Renal cortex interstitium (tissue), 11 donors: Measurements from ENCODE around the gene KRT1. TPM values are rescaled to one million over a fixed set of nuclear protein-coding genes. Genes with fewer than 3 reads are reported as not detected.

Experiments
- DNase-seq, 11 donors: peaks; one replicate each; pipeline ENCODE4 v3.0.0-alpha.2; 2013; ENCODE audit warnings: low read depth in 9 of 11, low spot score in 4 of 11; ENCODE audit errors: extremely low read depth in 1 of 11
- polyA plus RNA-seq, 3 donors: library from polyadenylated mRNA; unstranded; fragments of 120-200 nt; gene quantifications; one replicate each; pipeline ENCODE4 v1.2.1, GENCODE V29; 2013; ENCODE audit not compliant: insufficient read length in 3 of 3

Gene KRT1
- polyA plus RNA-seq, 3 donors = 0.06 to 0.26 (median 0.11) TPM

DNA sequence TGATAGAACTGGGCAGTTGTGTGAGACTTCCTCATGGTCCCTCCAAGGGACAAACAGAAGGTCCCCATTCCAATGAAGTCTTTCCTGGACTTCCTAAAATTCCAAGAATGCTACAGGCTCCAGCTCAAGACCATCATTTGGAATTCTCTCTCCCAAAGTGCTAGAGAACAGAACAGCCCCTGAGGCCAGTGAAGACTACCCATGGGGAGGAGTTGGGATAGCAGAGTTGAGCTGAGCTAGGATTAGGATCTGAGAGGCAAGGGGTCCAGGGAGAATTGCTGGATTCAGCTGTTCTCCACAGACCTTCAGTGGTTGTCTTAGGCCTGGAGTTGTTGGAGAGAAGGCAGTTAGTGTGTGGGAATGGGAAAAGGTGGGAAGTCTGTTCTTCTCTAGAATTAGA lies 10.8 kb downstream of the KRT1 start:
- DNase-seq = no peak

DNA sequence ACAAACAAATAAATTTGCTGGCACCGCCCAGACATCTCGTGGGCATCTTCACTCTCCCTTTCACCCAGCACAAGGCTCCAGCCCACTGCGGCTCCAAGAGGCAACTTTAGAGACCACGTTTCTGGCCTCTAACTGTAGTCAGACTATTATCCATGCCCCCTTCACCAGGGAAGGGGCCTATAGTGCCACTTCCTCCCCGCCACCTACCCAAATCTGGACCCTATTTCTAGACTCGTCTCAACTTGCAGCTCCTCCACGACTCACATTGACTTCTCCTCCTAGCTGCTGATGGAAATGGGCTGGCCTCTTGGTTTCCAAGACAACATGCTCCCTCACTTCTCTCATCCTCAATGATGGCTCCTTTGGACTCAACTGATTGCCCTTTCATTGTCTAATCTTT lies 12.3 kb downstream of the KRT1 start:
- DNase-seq = no peak

DNA sequence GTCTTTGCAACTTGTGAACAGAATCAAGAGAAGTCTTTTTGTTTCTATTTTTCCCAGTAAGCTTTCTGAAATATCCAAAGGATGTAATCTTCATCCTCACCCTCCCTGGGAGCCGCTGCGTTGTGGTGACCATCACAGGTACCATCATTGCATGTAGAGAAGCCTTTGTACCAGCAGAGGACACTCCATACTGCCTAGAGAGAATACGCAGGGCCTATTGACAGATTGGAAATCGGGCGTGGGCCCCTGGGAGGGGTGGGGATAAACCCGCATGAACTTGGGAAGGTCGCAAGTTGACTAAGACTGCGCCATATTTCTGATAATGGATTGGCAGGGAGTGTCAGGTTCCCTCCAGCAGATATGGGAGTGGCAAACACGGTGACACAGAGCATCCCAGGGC lies 12.7 kb downstream of the KRT1 start:
- no peak for DNase-seq

DNA sequence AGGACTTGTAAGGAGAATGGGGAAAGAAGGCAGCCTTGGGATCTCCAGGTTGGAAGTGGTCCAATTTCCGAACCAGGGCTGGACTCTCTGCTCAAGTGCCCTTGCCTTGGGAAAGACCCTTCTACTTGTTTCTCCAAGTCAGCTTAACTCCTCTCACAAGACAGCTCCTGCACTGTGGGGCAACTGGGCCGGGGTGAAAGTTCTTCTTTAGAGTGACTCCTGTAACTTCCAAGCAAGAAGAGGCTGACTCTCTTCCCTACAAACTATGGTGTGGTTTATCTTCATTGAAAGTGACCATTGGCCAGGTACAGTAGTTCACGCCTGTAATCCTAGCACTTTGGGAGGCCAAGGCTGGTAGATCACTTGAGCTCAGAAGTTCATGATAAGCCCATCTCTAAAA lies 13.7 kb downstream of the KRT1 start:
- no peak for DNase-seq

DNA sequence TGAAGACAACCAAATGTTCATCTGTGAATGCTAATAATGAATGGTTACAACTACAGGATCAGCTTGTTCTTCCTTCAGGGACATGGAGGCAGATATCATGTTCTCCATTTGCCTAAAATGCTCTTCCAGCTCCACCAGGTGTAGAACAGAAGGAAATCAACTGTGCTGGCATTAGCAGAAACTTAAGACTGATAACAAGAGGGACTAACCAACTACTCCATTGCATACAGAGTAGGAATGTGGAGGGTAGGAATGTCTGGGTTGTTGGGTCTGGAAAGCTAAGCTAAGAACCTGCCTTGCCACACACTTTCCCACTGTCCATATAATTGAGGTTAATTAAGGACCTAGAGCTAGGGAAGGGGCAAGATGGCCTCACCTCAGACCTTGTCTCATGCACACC lies 16.8 kb downstream of the KRT1 start:
- no peak for DNase-seq

DNA sequence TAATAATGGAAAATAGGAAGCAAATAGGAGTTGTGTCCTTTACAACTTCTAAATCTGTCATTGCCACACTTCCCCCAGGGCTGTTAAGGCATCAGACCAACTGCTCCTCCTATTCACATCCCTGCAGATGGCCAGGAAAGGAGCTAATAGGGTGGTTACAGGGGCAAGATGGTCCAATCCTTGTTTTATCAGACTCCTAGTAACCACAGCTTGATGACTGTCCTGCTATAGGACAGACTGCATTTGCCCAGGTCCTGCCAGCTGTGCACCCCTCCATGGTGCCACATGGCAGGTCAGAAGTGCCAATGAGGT lies 17.3 kb downstream of the KRT1 start:
- DNase-seq = no peak

DNA sequence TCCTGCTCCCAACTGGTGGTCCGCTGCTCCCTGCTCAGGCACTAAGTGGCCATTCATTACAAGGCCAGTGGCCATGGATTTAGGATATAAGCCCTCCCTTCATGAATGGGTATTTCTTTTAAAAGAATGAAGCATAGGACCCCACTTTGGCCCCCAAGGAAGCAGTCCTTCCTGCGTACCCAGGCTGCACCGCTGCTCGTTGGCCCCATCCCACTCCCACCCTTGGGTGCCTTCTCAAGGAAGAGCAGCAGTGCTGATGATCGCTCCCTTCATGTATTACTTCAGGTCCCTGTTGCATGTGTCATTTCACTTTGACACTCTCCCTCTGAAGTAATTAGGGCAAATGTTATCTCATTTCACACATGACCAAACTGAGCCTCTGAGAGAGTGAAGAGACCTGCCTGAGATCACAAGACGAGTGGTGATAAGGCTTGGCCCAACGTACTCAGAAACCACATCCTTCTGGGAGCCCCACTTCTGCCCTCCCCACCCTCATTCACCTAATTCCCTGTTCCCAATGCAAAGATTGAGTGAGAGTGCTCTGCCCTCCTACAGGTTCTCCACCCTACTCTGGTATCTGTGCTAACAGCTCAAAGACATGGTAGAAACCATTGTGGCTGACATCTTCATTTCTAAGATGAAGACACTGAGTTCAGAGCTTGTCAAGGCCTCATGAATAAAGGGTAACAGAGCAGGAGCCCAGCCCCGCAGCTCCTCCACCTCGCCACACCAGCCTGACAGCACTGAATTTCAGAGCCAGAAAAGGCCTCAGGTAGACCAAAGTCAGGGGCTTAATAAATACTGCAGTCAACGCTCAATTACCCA lies 17.9 kb downstream of the KRT1 start:
- no peak for DNase-seq

DNA sequence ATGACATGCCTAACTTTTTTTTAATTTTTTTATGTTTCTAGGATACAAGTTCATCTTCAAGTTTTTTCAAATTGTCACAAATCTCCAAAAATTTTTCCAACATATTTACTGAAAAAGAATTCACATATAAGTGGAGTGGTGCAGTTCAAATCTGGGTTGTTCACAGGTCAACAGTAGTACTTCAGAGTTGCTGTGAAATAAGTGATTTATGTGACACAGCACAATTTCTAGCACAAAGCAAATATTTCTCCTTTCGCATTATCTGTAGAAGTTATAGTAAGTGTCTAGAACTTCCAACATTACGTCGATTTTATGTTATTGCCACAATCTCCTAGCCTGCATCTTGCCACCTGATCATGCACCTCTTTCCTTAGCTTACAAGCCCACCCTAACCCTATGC lies 18.5 kb downstream of the KRT1 start:
- no peak for DNase-seq

DNA sequence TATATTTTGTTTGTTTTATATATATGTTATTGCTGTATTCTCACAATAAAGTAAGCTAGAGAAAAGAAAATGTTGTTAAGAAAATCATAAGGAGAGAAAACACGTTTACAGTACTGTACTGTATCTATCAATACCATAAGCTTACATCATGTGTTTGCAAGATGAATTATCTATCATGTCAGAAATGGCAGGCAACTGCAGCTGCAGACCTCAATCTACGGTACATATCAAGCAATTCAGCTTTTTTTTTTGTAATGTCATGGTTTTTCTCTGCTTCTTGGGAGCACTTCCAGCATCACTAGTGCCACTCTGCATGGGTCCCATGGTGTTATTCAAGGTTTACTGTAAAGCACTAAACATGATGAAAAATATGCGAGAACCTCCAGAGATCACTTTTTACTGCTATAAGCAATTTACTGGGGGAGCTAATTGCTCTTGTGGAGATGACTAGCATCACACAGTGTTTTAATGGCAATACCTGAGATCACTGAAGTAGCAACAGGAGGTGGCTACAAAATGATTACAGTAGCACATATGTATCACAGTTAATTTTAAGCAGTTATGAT lies 19.2 kb downstream of the KRT1 start:
- DNase-seq = no peak

DNA sequence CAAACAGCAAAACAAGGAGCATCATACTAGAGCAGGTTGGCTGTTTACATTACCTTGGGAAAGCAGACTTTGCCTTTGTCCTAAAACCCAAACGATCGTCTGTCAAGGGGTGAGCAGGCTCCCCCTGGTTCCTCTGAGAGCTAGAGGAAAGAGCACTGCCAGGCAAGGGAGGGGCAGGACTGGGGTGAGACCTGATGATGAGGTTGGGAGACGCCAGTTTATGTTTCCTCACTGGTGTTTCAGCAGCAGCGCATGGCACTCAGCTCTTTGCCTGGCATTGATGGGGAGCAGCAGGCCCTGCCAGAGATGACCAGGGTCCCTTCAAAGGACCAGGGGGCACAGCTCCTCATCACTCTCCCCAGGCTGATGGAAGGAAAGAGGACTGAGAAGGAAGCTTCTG lies 20.3 kb downstream of the KRT1 start:
- DNase-seq = no peak

DNA sequence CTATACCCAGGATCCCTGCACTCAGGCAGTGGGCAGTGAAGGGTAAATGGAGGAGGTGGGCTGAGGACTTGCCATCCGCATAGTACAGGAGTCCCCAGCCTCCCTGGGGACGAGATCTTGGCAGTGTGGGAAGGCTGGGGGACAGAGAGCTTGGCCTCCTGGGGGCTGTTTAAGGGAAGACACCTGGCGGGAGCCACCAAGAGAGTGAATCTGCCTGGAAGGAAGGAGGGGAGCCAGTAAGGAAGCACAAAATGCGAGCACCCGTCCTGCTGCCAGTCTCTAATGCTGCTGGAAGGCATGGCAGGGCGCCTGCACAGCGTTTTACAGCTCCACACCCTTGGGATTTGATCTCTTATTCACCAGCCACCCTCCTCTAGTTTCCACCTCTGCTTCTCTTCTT lies 20.8 kb downstream of the KRT1 start:
- no peak for DNase-seq

DNA sequence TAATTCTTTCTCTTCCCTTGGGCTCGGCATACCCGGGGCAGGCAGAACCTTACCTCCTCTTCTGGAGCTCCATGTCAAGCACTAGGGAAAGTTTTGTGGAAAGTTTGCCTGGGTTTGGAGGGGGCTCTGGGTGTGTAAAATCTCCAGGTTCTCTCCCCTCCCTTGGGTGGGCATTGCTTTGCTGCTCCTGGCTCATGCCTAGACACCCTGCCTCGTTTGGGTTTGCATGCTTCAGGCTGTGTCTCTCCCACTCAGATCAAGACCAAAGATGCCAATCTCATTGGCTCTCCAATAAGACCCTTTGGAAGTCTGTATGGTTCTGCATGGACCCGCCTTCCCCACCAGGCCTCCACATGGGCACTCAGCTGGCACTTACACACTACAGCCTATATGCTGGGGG lies 22.0 kb downstream of the KRT1 start:
- DNase-seq = no peak

DNA sequence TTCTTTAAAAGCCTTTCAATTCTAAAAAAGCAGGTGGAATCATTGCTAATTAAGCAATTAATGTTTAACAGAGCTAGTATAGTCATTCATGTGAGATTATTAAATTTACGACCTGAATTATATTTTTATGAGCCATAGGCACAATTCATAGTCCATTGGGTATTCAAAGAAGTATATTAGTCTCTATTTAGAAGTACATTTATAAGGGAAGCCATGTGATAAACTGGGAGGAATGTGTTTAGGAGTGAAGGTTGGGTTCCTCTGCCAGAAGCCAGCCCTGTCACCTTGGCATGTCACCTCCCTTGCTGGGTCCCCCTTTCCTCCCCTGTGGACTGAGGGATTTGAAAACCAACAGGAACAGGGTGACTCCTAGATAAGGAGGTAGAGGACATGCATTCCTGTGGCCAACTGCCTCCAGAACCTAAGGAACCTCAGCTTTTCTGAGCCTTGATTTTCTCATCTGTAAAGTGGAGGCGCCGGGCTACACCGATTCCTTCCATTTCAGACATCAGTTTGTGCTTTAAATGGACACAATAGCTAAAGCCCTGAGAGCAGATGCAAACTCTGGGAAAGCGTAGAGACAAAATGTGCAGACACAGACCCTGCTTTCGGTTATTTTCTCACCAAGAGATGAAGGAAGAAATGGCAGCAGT lies 22.8 kb downstream of the KRT1 start:
- no peak for DNase-seq

DNA sequence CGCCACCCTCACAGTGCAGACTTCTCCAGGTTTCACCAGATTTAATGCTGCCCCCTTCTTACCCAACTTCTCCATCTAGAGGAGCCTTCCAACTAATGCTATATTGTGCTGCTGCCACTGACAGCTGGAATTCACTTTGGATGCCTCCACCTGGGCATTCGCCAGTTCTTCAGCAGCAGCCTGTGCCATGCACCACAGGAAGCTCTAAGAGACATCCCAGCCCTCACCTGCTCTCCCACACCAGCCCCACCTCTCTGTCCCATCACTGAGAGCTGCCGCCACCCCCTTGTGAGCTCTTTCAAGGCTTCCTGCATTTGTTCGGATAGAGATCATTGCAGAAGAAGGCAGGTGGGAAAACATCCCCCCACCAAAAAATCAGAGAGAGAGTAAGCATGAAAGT lies 23.6 kb downstream of the KRT1 start:
- DNase-seq = no peak

DNA sequence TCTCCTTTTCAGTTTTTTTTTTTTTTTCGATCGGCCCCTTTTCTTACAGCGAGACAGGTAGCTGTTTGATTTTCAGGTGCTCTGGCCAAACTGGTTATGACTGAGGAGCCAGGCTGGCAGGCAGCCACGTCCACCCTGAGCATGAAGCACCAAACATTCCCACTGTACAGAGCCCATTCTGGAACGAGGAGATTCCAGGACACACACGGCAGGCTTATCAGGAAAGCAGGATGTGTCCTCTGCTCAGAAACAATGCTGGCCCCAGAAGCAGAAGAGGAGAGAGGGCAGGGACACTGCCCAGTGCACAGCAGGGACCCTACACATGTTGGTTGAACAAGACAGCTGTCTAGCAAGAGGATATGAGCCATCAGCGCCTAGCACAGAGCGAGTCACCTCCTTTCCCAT lies 24.5 kb downstream of the KRT1 start:
- no peak for DNase-seq

DNA sequence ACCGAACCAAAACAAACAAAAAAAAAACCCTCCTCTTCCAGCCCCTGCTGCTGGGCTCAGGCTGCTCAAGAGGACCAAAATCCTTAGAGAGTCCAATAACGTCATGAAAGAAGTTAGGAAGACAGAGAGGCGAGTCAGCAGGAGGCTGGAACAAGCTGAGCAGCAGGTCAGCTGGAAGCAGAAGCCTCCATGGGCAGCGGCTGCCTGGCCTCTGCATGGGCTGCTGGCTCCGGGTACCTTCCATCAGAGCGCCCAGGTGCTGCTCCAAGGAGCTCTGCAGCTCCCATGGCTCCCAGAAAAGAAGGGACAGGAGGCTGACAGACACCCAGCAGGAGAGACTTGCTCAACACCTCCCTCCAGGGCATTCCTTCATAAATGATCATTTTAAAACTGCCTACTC lies 25.0 kb downstream of the KRT1 start:
- no peak for DNase-seq

DNA sequence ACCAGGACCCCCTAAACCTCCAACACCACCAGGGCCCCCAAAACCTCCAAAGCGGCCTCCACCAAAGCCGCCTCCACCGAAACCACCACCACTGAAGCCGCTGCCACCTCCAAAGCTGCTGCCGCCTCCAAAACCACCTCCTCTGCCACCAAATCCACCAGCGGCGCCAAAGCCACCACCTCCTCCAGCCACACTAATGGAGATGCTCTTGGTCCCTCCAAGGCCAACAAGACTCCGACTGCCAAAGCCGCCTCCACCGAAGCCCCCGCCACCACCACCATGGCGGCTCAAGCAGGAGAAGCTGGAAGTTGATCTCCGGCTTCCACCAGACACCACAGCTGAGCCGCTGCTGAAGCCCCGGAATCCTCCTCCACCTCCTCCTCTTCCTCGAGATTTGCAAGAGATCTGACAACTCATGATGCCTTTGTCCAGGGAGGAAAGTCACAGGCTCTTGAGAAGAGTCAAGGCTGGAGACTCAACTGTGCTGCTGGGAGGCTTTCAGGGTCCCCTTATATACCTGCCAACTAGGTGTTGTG lies 28.4 kb downstream of the KRT1 start, which contains the start of gene KRT2:
Gene KRT2 (minus strand): TSS at position 486 of the 536 bp plus-strand sequence. CDS start 69 bp downstream, at position 417.
- DNase-seq = no peak

DNA sequence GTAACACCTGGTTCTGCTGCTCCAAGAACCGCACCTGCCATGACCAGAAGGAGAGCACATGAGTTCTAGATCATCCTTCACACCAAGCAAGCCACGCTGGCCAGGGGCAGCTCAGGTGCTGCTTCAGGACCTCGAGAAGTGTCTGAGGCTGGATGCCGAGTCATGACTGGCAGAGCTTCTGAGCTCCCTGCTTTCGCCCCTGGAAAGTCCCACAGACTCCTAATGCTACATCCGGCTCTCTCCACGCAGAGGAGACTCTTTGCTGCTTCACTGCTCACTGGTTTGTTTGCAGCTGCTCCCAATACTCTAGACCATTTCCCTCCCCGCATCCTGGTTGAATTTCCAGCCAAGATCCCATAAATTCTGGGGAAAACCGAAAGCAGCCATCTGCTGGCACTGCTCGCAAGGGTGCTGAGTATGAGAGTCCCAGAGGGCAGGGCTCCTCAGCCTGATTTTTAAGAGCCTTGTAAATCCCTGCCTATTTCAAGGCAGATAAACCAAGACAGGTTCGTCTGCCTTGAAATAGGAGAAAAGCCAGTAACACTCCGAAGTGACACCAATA lies 29.6 kb downstream of the KRT1 start:
- peak in 9 of 11 donors; percentile 5 to 39 (median 21) for DNase-seq

DNA sequence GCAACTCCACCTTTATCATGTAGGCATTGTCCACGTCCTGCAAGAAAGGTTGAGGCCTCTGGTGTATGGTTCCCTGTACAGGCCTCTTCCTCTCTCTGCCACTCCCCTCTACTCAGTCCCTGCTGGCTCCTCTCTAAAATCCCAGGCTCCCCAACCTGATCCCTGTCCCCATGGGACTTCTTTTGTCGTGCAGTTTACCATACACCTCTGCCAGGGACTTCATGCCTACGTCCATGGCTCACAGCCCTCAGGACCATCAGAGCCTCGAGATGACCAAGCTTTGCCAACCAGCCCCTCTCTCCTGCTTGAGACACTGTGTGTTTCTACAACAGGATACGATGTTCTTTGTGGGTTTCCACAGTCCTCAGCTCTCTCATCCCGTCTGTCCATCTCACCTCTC lies 31.1 kb downstream of the KRT1 start:
- no peak for DNase-seq

DNA sequence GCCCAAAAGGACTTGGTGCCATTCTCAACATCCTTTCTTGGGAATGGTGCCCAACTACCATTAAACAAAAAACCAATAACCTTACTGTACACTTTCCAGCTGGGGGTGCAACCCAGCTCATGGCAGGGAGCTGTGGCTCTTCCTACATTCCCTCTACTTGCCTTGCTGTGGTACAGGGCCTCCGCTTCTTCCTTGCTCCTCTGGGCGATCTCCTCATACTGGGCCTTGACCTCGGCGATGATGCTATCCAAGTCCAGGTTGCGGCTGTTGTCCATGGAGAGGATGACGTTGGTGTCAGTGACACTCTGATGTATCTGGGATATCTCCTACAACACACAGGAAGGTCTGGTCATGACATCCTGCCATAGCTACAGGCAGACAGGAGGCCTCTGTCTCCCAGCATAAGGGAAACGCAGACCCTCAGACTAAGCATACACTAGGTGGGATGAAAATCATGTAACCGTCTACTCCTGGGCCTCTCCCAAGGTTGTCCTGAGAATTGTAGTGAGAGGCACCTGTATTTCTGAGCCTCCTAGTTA lies 32.1 kb downstream of the KRT1 start:
- no peak for DNase-seq
